Measurements from ENCODE around the gene KDR.

DNA sequence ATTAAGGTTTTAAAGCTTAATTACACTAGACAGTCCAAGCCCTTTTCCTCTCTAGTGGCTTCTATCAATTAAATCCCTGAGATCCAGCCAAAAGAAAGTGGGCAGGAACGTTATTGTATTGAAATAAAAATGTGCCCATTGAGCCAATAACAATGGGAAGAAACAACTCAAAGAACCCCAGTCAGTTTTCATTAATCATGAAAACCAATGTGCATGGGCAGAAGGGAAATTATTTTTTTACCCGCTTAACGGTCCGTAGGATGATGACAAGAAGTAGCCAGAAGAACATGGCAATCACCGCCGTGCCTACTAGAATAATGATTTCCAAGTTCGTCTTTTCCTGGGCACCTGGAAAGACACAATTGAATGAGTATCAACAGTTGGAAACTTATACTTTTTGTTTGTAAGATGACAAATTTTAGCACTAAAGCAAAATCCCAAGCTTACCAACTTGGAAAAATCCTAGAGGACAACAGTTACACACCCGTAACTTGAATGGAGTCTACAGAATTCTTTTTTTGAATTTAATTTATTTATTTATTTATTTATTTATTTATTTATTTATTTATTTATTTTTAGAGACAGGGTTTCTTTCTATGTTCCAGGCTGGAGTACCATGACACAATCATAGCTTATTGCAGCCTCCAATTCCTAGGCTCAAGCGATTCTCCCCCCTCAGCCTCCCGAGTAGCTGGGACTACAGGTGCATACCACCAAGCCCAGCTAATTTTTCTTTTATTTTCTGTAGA is 26.8 kb downstream of the KDR start:
- TF ChIP-seq LEF1 (IDR thresholded peaks at IDR 0.05; ENCODE audit: borderline replicate concordance) (no peak), ARNT (IDR thresholded peaks at IDR 0.05) (no peak), FOXK2 (IDR thresholded peaks at IDR 0.05) (no peak)

All from HEK293T (cell line).